ENCODE results near the gene TBC1D21. TPM values are rescaled to one million over a fixed set of nuclear protein-coding genes. Genes with fewer than 3 reads are reported as not detected.

TBC1D21 gene
- total RNA-seq, 4 donors from 2014 or later: not detected

- peaks cover 0 to 60% (median 10%) of the 10 kb centered on the region in 4 donors for H3K4me1 ChIP-seq
- H3K4me3 ChIP-seq: no peak overlapping the region
- H3K9me3 ChIP-seq: peaks cover 0 to 3% (median 0%) of the 10 kb centered on the region in 4 donors
- no peaks in the 10 kb centered on the region for H3K36me3 ChIP-seq
- no peak for TF ChIP-seq POLR2A (IDR thresholded peaks at IDR 0.05)
- TF ChIP-seq CTCF (IDR thresholded peaks at IDR 0.05): no peak
- peak overlapping the region; percentile 32 to 81 (median 67) for H3K27ac ChIP-seq
- peak in 1 of 3 donors; percentile 40 for DNase-seq
- no peaks in the 10 kb centered on the region for H3K27me3 ChIP-seq
Measured at GRCh38 chr15:73923488-73924164, 50.3 kb downstream of the TBC1D21 start.

- peaks cover 0 to 3% (median 0%) of the 10 kb centered on the region in 4 donors for H3K9me3 ChIP-seq
- peaks cover 0 to 63% (median 10%) of the 10 kb centered on the region in 4 donors for H3K4me1 ChIP-seq
- no peaks in the 10 kb centered on the region for H3K36me3 ChIP-seq
- peak overlapping the region; percentile 32 to 81 (median 67) for H3K27ac ChIP-seq
- H3K4me3 ChIP-seq: no peak overlapping the region
- H3K27me3 ChIP-seq: no peaks in the 10 kb centered on the region
- DNase-seq: peak in 1 of 3 donors; percentile 46
- no peak for TF ChIP-seq CTCF (IDR thresholded peaks at IDR 0.05)
- no peak for TF ChIP-seq POLR2A (IDR thresholded peaks at IDR 0.05)
Measured at GRCh38 chr15:73924171-73924921, 51.0 kb downstream of the TBC1D21 start.

- H3K4me3 ChIP-seq: peak overlapping the region in 2 of 4 donors; percentile 69 to 78
- peaks cover 0 to 74% (median 10%) of the 10 kb centered on the region in 4 donors for H3K4me1 ChIP-seq
Measured at GRCh38 chr15:73925848-73926218, 52.5 kb downstream of the TBC1D21 start.

DNA sequence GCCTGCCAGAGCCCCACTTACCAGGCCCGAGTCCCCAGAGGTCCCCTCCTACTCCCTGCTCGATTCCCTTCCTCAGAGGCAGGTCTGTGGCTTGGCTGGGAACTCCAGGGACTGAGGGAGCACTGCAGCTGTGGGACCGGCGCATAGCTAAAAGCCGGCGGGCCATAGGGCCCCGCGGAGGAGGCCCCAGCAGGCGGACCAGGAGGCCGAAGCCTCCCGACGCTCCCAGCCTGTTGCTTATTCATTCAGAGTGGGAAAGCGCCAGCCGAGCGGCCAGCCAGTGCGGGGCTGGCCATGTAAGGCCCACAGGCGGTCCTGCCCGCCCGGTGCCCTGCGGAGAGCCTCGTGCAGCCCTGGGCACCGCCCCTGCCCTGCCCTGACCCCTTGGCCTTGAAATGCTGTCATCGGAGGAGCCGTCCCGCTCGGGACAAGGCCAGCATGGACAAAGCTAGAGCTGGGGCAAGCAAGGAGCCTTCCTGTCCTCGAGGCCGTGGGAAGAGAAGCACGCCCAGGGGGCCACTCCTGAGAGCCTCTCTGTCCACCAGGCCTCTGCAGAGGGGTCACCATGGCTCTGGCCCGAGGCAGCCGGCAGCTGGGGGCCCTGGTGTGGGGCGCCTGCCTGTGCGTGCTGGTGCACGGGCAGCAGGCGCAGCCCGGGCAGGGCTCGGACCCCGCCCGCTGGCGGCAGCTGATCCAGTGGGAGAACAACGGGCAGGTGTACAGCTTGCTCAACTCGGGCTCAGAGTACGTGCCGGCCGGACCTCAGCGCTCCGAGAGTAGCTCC is 53.0 kb downstream of the TBC1D21 start, which contains the start of gene LOXL1:
TSS of gene LOXL1 (plus strand) at position 244 of the 784 bp plus-strand sequence. CDS start at position 566, 322 bp downstream.
- Histone ChIP-seq H3K27me3 (no peaks in the 10 kb centered on the region), H3K36me3 (no peaks in the 10 kb centered on the region), H3K9me3 (peaks cover 0 to 3% (median 0%) of the 10 kb centered on the region in 4 donors), H3K4me3 (peak within 1 kb of the TSS; percentile 44 to 78 (median 69)), H3K27ac (peak within 1 kb of the TSS; percentile 57 to 82 (median 72)), H3K4me1 (peaks cover 0 to 74% (median 10%) of the 10 kb centered on the region in 4 donors)
- peak in 2 of 3 donors; percentile 67 to 69 for DNase-seq
- TF ChIP-seq POLR2A (IDR thresholded peaks at IDR 0.05) (no peak), CTCF (IDR thresholded peaks at IDR 0.05) (no peak)

More at GRCh38 chr15:73925848-73926218, 52.5 kb downstream of the TBC1D21 start:
- peaks cover 0 to 3% (median 0%) of the 10 kb centered on the region in 4 donors for H3K9me3 ChIP-seq
- no peaks in the 10 kb centered on the region for H3K36me3 ChIP-seq
- no peak for TF ChIP-seq CTCF (IDR thresholded peaks at IDR 0.05)
- no peak for TF ChIP-seq POLR2A (IDR thresholded peaks at IDR 0.05)
- H3K27me3 ChIP-seq: no peaks in the 10 kb centered on the region
- DNase-seq: no peak
- H3K27ac ChIP-seq: peak overlapping the region; percentile 57 to 82 (median 72)

GRCh38 chr15:73927003-73927475 is 53.7 kb downstream of the TBC1D21 start:
- H3K4me3 ChIP-seq: peak overlapping the region; percentile 44 to 78 (median 69)
- peak; percentile 20 to 72 (median 69) for DNase-seq
- no peaks in the 10 kb centered on the region for H3K27me3 ChIP-seq
- H3K4me1 ChIP-seq: peaks cover 0 to 71% (median 10%) of the 10 kb centered on the region in 4 donors
- H3K36me3 ChIP-seq: no peaks in the 10 kb centered on the region
- no peak for TF ChIP-seq POLR2A (IDR thresholded peaks at IDR 0.05)
- peaks cover 0 to 3% (median 0%) of the 10 kb centered on the region in 4 donors for H3K9me3 ChIP-seq
- H3K27ac ChIP-seq: peak overlapping the region; percentile 57 to 82 (median 72)
